H9 (cell line): ENCODE results near the gene ARL8A. TPM values are rescaled to one million over a fixed set of nuclear protein-coding genes. Genes with fewer than 3 reads are reported as not detected.

Experiments
- DNase-seq: peaks from one replicate; pipeline ENCODE4 v3.0.0-alpha.2; 2017
- H2AFZ ChIP-seq: one replicate; pipeline ENCODE4 v1.6.1; 2013; ENCODE audit warnings: mild to moderate bottlenecking, low read length, control low read depth, moderate library complexity
- H2AK5ac ChIP-seq: 2 replicates; pipeline ENCODE4 v1.6.1; 2013; ENCODE audit warnings: low read length, control low read depth, mixed read lengths; ENCODE audit not compliant: insufficient read length
- H2BK120ac ChIP-seq: one replicate; pipeline ENCODE4 v1.6.1; 2013; ENCODE audit warnings: low read depth, mild to moderate bottlenecking, low read length, control low read depth, inconsistent platforms; ENCODE audit not compliant: poor library complexity, severe bottlenecking
- H2BK12ac ChIP-seq: 2 replicates; pipeline ENCODE4 v1.6.1; 2013; ENCODE audit warnings: low read length, control low read depth, mixed read lengths, low read depth; ENCODE audit not compliant: insufficient read length
- H2BK15ac ChIP-seq: 2 replicates; pipeline ENCODE4 v1.6.1; 2013; ENCODE audit warnings: low read depth, low read length, control low read depth
- H2BK20ac ChIP-seq: one replicate; pipeline ENCODE4 v1.6.1; 2013; ENCODE audit warnings: low read depth, mild to moderate bottlenecking, low read length, control low read depth, inconsistent platforms; ENCODE audit not compliant: poor library complexity, severe bottlenecking
- H2BK5ac ChIP-seq: 2 replicates; pipeline ENCODE4 v1.6.1; 2013; ENCODE audit warnings: low read length, control low read depth, mixed read lengths; ENCODE audit not compliant: insufficient read length
- H3K14ac ChIP-seq: 2 replicates; pipeline ENCODE4 v1.6.1; 2013; ENCODE audit warnings: low read length, control low read depth; ENCODE audit not compliant: insufficient read depth
- H3K18ac ChIP-seq: 2 replicates; pipeline ENCODE4 v1.6.1; 2013; ENCODE audit warnings: low read depth, mild to moderate bottlenecking, mixed read lengths, low read length, control low read depth; ENCODE audit not compliant: insufficient read length
- H3K23ac ChIP-seq: 2 replicates; pipeline ENCODE4 v1.6.1; 2013; ENCODE audit warnings: low read length, control low read depth, mixed read lengths, low read depth; ENCODE audit not compliant: insufficient read length
- H3K23me2 ChIP-seq: 2 replicates; pipeline ENCODE4 v1.6.1; 2013; ENCODE audit warnings: low read depth, mild to moderate bottlenecking, mixed read lengths, low read length, control low read depth; ENCODE audit not compliant: insufficient read length, poor library complexity, severe bottlenecking
- H3K27ac ChIP-seq: 2 replicates; pipeline ENCODE4 v1.5.1; 2013; ENCODE audit warnings: low read length, control low read depth, mixed read lengths, low read depth; ENCODE audit not compliant: insufficient read length
- H3K27me3 ChIP-seq: 2 replicates; pipeline ENCODE4 v1.6.1; 2013; ENCODE audit warnings: low read length, control low read depth, inconsistent platforms; ENCODE audit not compliant: insufficient read depth
- H3K4ac ChIP-seq: 2 replicates; pipeline ENCODE4 v1.6.1; 2013; ENCODE audit warnings: low read depth, mild to moderate bottlenecking, control low read depth, inconsistent platforms, low read length, moderate library complexity
- H3K4me1 ChIP-seq: 2 replicates; pipeline ENCODE4 v1.6.1; 2013; ENCODE audit warnings: low read length, control low read depth, inconsistent platforms; ENCODE audit not compliant: insufficient read depth
- H3K4me2 ChIP-seq: 2 replicates; pipeline ENCODE4 v1.6.1; 2013; ENCODE audit warnings: low read length, control low read depth, mixed read lengths; ENCODE audit not compliant: insufficient read length, insufficient read depth
- H3K56ac ChIP-seq: 2 replicates; pipeline ENCODE4 v1.6.1; 2013; ENCODE audit warnings: low read depth, mild to moderate bottlenecking, mixed read lengths, low read length, control low read depth; ENCODE audit not compliant: insufficient read length
- H3K79me1 ChIP-seq: 2 replicates; pipeline ENCODE4 v1.6.1; 2013; ENCODE audit warnings: low read depth, mild to moderate bottlenecking, moderate library complexity, low read length, control low read depth, inconsistent platforms; ENCODE audit not compliant: insufficient read depth, poor library complexity, severe bottlenecking
- H3K79me2 ChIP-seq: 2 replicates; pipeline ENCODE4 v1.6.1; 2013; ENCODE audit warnings: low read length, control low read depth, inconsistent platforms; ENCODE audit not compliant: insufficient read depth
- H3K9ac ChIP-seq: 2 replicates; pipeline ENCODE4 v1.6.1; 2013; ENCODE audit warnings: low read length, control low read depth, mixed read lengths; ENCODE audit not compliant: insufficient read length; ENCODE audit errors: extremely low read depth
- H3K9me3 ChIP-seq: one replicate; pipeline ENCODE4 v1.6.1; 2013; ENCODE audit warnings: low read depth, low read length, inconsistent platforms; ENCODE audit not compliant: control insufficient read depth
- H3T11ph ChIP-seq: one replicate; pipeline ENCODE4 v1.6.1; 2013; ENCODE audit warnings: mild to moderate bottlenecking, low read length, control low read depth, inconsistent platforms
- H4K20me1 ChIP-seq: one replicate; pipeline ENCODE4 v1.6.1; 2013; ENCODE audit not compliant: control insufficient read depth, insufficient read length, insufficient read depth
- H4K5ac ChIP-seq: 2 replicates; pipeline ENCODE4 v1.6.1; 2013; ENCODE audit warnings: low read depth, mild to moderate bottlenecking, mixed read lengths, low read length, control low read depth; ENCODE audit not compliant: insufficient read length
- H4K8ac ChIP-seq: replicated peaks from 2 replicates; pipeline ENCODE4 v1.6.1; 2013; ENCODE audit warnings: low read length, control low read depth, mixed read lengths, low read depth; ENCODE audit not compliant: insufficient read length
- H4K91ac ChIP-seq: 2 replicates; pipeline ENCODE4 v1.6.1; 2013; ENCODE audit warnings: low read depth, mild to moderate bottlenecking, moderate library complexity, mixed read lengths, low read length, control low read depth; ENCODE audit not compliant: insufficient read length
- H3K27ac Mint-ChIP-seq, 3 experiments: 2 replicates in 2 of 3; 3 replicates in 1 of 3; pipeline ENCODE4 v1.8.0; 2020 to 2021; ENCODE audit warnings: mixed read lengths in 3 of 3, mild to moderate bottlenecking in 1 of 3, moderate library complexity in 1 of 3
- H3K27me3 Mint-ChIP-seq: 2 replicates; pipeline ENCODE4 v1.8.0; 2021; ENCODE audit warnings: low read depth, mild to moderate bottlenecking, moderate library complexity, mixed read lengths
- H3K36me3 Mint-ChIP-seq, 3 experiments: 2 replicates in 2 of 3; 3 replicates in 1 of 3; pipeline ENCODE4 v1.8.0; 2020 to 2021; ENCODE audit warnings: low read depth in 3 of 3, mixed read lengths in 3 of 3; ENCODE audit not compliant: insufficient read depth in 1 of 3
- H3K4me1 Mint-ChIP-seq, 2 experiments: 2 replicates each; pipeline ENCODE4 v1.8.0; 2020; ENCODE audit warnings: mixed read lengths in 2 of 2
- H3K4me3 Mint-ChIP-seq, 2 experiments: 2 replicates in 1 of 2; 3 replicates in 1 of 2; pipeline ENCODE4 v1.8.0; 2020 to 2021; ENCODE audit warnings: mild to moderate bottlenecking in 2 of 2, mixed read lengths in 2 of 2, moderate library complexity in 1 of 2
- H3K9me3 Mint-ChIP-seq, 2 experiments: 2 replicates in 1 of 2; 3 replicates in 1 of 2; pipeline ENCODE4 v1.8.0; 2020; ENCODE audit warnings: mild to moderate bottlenecking in 2 of 2, mixed read lengths in 2 of 2, moderate library complexity in 1 of 2
- CTCF ChIP-seq: fragments of 200-600 bp; sonication (generic); conservative IDR thresholded peaks from 3 replicates; pipeline ENCODE4 v1.8.0; 2021; ENCODE audit warnings: antibody characterized with exemption, mild to moderate bottlenecking
- WGBS: extraction: QIAGEN DNeasy Blood & Tissue Kit; methylation state at CpG from one replicate; pipeline ENCODE4 v1.1.7; 2013; ENCODE audit warnings: missing lambda C conversion rate, low lambda C conversion rate, mixed read lengths; ENCODE audit not compliant: insufficient read length; ENCODE audit errors: extremely low coverage; 5-methylcytosine and 5-hydroxymethylcytosine counted together
- total RNA-seq: library from RNA; stranded (reverse); gene quantifications from 2 replicates; pipeline ENCODE4 v1.2.1, GENCODE V29; 2021

Gene ARL8A
- total RNA-seq, 1 experiment from 2014 or later: 67.2 TPM

DNA sequence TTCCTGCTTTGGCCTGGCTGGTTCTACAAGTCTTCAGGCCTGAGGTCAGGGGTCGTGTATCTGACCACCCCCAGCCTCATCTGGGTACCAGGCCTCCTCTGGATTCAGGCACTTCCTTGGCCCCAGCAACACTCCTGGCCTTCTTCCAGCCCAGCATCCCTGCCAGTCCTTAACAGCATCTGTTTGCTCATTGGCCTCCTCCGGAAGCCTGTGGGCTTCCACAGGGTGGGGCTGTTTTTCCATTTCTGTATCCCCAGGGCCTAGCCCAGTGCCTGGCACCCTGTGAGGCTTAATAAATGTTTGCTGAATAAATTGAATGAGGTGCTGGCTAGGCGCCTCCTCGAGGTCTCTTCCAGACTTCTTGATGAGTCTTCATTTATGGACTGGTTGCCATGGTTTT is 43.4 kb downstream of the ARL8A start:
- Histone ChIP-seq H3K4ac (no peak overlapping the region), H3K9ac (no peak overlapping the region), H2BK5ac (no peak overlapping the region), H2BK15ac (no peak overlapping the region), H4K8ac (no peak overlapping the region), H3K4me1 (peaks cover 2% of the 10 kb centered on the region; the same call in 1 of the 2 replicates), H3T11ph (no peak overlapping the region), H3K27ac (no peak overlapping the region), H3K23ac (no peak overlapping the region), H2BK12ac (no peak overlapping the region), H3K79me1 (no peaks in the 10 kb centered on the region), H3K9me3 (no peaks in the 10 kb centered on the region), H4K20me1 (no peaks in the 10 kb centered on the region), H3K79me2 (no peaks in the 10 kb centered on the region), H3K56ac (no peak overlapping the region), H2AK5ac (no peak overlapping the region), H3K4me2 (no peak overlapping the region), H3K23me2 (no peaks in the 10 kb centered on the region), H3K27me3 (no peaks in the 10 kb centered on the region), H3K14ac (no peak overlapping the region), H2BK20ac (no peak overlapping the region), H2BK120ac (no peak overlapping the region), H3K18ac (no peak overlapping the region), H4K5ac (no peak overlapping the region), H4K91ac (no peak overlapping the region), H2AFZ (no peak overlapping the region)
- no peaks in the 10 kb centered on the region; a peak in 1 of 5 replicates for H3K9me3 Mint-ChIP-seq
- DNase-seq: no peak
- peak overlapping the region in 2 of 3 experiments; percentile 45 to 94; a peak in 5 of 7 replicates for H3K27ac Mint-ChIP-seq
- no peak overlapping the region for H3K4me3 Mint-ChIP-seq
- peaks cover 2% of the 10 kb centered on the region; the same call in 1 of the 2 replicates for H3K27me3 Mint-ChIP-seq
- WGBS: no CpG with 5 or more reads among the region's 4 CpGs
- no peaks in the 10 kb centered on the region for H3K36me3 Mint-ChIP-seq
- peaks cover 27 to 38% of the 10 kb centered on the region in 2 experiments for H3K4me1 Mint-ChIP-seq
- peak; percentile 32; the same call in 2 of the 3 replicates for TF ChIP-seq CTCF
